ENCODE data around the gene FER.

FER gene

DNA sequence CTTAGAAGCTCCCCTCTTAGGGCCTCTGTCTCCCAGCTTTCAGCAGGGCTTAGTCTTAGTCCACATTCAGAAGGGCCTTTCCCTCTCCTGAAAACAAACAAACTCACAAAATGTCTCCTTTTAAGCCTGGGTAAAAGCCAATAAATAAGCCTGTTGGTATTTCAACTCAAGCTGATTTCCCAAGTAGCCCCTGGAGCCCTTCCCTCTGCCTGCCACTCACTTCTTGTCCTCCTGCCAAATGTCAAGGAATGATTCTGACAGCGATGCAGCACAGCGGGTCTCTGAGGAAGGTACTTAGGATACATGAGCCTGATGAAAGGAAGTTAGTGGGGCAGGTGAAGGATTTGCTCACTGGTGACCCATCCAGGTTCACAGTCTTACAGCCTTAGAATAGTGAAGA lies 451.6 kb downstream of the FER start:
- H3K9me3 ChIP-seq (ENCODE audit: control insufficient read depth, insufficient read depth, low read depth, low read length) = peaks cover under 1% of the 10 kb centered on the region; the same call in 1 of the 2 replicates
- H3K27me3 ChIP-seq (ENCODE audit: control insufficient read depth, insufficient read depth, low read length) = no peaks in the 10 kb centered on the region
- no peak overlapping the region for H3K4me3 ChIP-seq (ENCODE audit: low read depth, low read length)
- H3K27ac ChIP-seq (ENCODE audit: low read depth, low read length) = no peak overlapping the region
- H3K9ac ChIP-seq (ENCODE audit: low read length) = no peak overlapping the region
- H3K36me3 ChIP-seq (ENCODE audit: control insufficient read depth, insufficient read depth, low read length) = no peaks in the 10 kb centered on the region
- H3K4me1 ChIP-seq (ENCODE audit: control insufficient read depth, insufficient read depth, low read length) = peaks cover 25% of the 10 kb centered on the region

DNA sequence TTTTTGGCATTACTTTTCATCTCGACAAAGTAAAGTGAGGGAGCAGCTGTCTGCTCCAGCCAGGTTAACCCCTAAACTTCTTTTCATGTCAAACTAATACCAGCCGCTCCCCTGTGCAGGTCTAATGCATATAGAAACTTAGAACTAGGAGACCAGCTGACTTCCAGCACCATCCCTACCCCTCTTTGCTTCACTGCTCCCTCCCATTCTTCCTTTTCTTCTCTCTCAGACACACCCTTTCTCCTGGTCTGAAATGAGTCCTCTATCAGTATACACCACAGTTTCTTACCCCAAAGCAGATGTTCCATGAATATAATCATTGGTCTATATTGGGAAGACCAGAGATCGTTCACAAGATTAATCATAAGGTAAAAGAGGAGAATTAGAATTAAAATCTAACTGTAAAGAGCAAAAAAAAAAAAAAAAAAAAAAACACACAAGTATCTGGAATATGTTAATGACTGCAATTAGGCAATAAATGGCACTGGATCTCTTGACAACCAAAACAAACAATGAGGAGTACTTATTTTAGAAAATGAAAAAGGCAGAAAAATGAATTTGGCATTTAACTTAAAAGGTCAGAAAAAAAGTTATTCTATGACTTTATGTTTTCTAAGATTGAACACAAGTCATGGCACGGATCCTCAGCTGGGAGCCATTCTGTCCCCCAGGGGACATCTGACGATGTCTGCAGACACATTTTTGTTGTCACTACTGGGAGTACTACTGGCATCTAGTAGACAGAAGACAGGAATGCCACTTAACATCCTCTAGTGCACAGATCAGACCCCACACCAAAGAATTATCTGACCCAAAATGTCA lies 452.3 kb downstream of the FER start:
- Histone ChIP-seq H3K4me3 (ENCODE audit: low read depth, low read length) (no peak overlapping the region), H3K9ac (ENCODE audit: low read length) (no peak overlapping the region), H3K4me1 (ENCODE audit: control insufficient read depth, insufficient read depth, low read length) (peaks cover 18% of the 10 kb centered on the region), H3K36me3 (ENCODE audit: control insufficient read depth, insufficient read depth, low read length) (no peaks in the 10 kb centered on the region), H3K9me3 (ENCODE audit: control insufficient read depth, insufficient read depth, low read depth, low read length) (peaks cover 8% of the 10 kb centered on the region), H3K27me3 (ENCODE audit: control insufficient read depth, insufficient read depth, low read length) (no peaks in the 10 kb centered on the region), H3K27ac (ENCODE audit: low read depth, low read length) (no peak overlapping the region)

DNA sequence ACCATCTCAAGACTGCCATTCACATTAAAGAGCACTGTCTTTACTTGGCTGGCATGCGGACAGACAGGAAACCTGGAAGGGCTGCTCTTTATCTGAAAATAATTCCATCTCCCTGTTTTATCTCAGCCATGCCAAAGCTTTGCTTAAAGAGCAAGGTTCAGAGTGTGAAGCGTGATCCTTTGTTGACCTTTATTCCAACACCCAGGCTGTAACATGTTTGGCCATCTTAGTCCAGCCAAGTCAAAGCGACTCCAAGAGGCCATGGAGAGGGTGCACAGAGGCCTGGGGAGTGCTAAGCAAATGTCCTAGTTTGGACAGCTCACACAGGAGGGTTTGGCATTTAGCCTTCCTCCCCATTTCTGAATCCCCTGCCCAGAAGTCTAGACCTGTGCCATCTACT lies 467.3 kb downstream of the FER start:
- no peak overlapping the region for H3K4me3 ChIP-seq (ENCODE audit: low read depth, low read length)
- no peaks in the 10 kb centered on the region for H3K36me3 ChIP-seq (ENCODE audit: control insufficient read depth, insufficient read depth, low read length)
- no peaks in the 10 kb centered on the region for H3K4me1 ChIP-seq (ENCODE audit: control insufficient read depth, insufficient read depth, low read length)
- peaks cover 24% of the 10 kb centered on the region for H3K9me3 ChIP-seq (ENCODE audit: control insufficient read depth, insufficient read depth, low read depth, low read length)
- no peak overlapping the region for H3K9ac ChIP-seq (ENCODE audit: low read length)
- no peaks in the 10 kb centered on the region for H3K27me3 ChIP-seq (ENCODE audit: control insufficient read depth, insufficient read depth, low read length)
- H3K27ac ChIP-seq (ENCODE audit: low read depth, low read length) = no peak overlapping the region

DNA sequence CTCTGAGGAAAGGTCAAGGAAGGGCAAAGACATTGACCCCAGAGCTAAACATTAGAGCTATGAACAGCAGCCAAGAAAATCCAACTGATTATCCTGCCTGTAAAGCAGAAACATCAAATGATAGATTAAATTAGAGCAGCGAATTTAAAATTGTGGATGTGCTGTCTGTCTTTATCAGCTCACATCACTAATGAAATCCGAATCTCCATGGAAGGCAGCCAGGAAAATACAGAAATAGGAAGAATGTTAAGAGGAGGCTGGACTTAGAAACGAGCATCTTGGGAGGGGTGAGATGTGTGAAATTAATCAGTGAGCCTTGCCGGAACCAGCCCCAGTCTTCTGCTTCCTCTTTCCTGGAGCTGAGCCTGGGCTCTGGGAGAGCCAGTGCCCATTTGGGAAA lies 471.1 kb downstream of the FER start:
- Histone ChIP-seq H3K27ac (ENCODE audit: low read depth, low read length) (no peak overlapping the region), H3K4me1 (ENCODE audit: control insufficient read depth, insufficient read depth, low read length) (no peaks in the 10 kb centered on the region), H3K9ac (ENCODE audit: low read length) (no peak overlapping the region), H3K9me3 (ENCODE audit: control insufficient read depth, insufficient read depth, low read depth, low read length) (peaks cover 24% of the 10 kb centered on the region), H3K4me3 (ENCODE audit: low read depth, low read length) (no peak overlapping the region), H3K36me3 (ENCODE audit: control insufficient read depth, insufficient read depth, low read length) (no peaks in the 10 kb centered on the region), H3K27me3 (ENCODE audit: control insufficient read depth, insufficient read depth, low read length) (no peaks in the 10 kb centered on the region)

DNA sequence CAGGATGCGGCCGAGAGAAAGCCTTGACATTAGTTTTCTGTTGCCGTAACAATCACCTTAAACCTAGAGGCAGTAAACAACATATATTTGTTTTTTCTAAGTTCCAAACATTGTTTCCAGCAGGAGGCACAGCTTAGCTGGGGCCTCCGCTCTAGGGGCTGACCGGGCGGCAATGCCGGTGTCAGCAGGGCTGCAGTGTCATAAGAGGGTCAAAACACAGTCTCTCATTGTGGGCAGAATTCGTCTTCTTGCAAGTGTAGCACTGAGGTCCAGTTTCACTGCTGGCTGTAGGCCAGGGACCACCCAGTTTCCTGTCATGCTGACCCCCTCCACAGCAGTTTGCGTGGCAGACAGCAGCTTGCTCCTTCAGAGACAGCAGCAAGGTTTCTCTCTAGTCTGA lies 475.8 kb downstream of the FER start:
- Histone ChIP-seq H3K9ac (ENCODE audit: low read length) (no peak overlapping the region), H3K4me1 (ENCODE audit: control insufficient read depth, insufficient read depth, low read length) (no peaks in the 10 kb centered on the region), H3K4me3 (ENCODE audit: low read depth, low read length) (no peak overlapping the region), H3K36me3 (ENCODE audit: control insufficient read depth, insufficient read depth, low read length) (no peaks in the 10 kb centered on the region), H3K27me3 (ENCODE audit: control insufficient read depth, insufficient read depth, low read length) (no peaks in the 10 kb centered on the region), H3K9me3 (ENCODE audit: control insufficient read depth, insufficient read depth, low read depth, low read length) (peaks cover 6% of the 10 kb centered on the region; the same call in 1 of the 2 replicates), H3K27ac (ENCODE audit: low read depth, low read length) (no peak overlapping the region)

DNA sequence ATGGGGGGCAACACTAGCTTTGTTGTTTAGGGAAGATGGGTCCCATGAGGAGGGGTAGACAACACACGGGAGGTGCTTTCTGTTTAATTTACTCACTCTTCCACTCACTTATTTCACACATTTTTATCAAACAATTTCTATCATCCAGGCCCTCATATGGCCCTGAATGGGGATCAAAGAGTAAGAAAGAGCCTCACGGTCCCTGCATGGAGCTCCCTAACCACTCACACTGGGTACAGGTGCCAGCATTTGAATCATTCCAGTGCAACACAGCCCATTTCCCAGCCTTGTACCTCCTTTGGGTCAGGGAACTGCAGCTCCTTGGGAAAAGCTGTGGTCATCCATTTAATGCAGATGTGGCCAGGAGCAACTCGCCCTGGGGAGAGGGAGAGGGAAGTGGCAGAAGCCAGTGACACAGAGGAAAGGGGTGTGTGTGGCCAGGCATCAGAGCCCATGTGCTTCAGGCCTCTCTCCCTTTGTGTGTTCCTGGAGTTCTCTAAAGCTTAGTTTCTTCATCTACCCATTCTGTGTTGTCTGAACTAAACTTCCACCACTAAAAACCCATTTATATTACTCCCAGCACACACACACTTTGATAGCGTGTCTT lies 476.7 kb downstream of the FER start:
- Histone ChIP-seq H3K27ac (ENCODE audit: low read depth, low read length) (no peak overlapping the region), H3K27me3 (ENCODE audit: control insufficient read depth, insufficient read depth, low read length) (no peaks in the 10 kb centered on the region), H3K9me3 (ENCODE audit: control insufficient read depth, insufficient read depth, low read depth, low read length) (no peaks in the 10 kb centered on the region), H3K4me1 (ENCODE audit: control insufficient read depth, insufficient read depth, low read length) (no peaks in the 10 kb centered on the region), H3K9ac (ENCODE audit: low read length) (no peak overlapping the region), H3K4me3 (ENCODE audit: low read depth, low read length) (no peak overlapping the region), H3K36me3 (ENCODE audit: control insufficient read depth, insufficient read depth, low read length) (no peaks in the 10 kb centered on the region)

DNA sequence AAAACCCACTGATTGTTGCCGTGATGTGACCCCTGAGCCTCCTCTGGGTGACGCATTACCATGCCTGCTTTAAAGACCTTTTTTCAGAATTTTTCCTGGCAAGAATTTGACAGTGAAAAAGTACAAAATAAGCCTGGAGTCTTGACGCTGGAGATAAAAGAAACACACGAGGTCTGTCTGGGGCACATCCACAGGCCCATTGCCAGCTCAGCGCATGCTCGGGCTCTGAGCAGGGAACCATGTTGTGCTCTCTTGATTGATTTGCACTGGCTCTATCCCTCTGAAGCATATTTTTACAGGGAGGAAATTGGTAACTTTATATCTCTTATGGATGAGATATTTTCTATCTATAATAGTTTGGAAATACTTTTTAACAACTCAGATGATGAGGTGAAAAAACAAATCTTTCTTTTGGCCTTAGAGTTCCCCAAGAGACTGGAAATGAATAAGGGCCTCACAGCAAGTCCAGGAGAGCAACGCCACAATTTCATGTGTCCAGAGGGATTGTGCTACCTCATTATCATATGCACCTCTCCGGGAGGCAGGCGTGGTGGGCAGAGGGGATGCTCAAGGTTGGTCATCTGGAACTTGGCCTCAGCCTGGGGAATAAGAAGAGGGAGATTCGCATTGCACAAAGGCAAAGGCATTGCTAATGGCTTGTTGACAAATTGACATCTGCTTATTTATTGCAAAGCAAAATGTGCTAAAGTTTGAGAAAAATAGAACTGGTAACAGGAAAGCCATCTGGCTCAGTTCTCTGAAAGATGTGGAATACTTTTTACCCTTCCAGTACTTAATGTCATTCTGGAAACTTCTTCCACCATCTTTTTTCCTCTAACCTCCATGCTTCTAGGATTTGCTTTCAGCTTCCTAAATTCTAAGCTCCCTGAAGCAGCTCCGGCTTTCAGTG lies 478.3 kb downstream of the FER start:
- Histone ChIP-seq H3K9ac (ENCODE audit: low read length) (no peak overlapping the region), H3K27ac (ENCODE audit: low read depth, low read length) (no peak overlapping the region), H3K4me1 (ENCODE audit: control insufficient read depth, insufficient read depth, low read length) (no peaks in the 10 kb centered on the region)

DNA sequence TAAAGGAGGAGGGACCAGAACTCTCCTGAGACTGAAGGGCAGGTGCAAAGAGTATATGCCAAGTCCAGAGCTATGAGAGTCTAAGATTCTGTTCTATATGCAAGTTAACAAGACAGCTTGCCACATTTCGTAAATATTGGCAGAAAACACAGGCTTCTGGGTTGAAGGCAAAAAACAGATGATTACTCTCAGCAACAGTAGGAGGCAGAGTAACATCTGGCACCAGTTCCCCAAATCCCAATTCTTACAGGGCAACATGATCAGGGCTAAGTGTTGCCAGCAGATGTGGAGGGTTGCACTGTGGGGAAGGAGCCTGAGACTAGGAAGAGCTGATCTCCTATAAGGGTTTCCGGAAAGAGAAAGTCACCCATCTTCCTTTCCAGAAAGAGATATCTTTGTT lies 482.7 kb downstream of the FER start:
- H3K9ac ChIP-seq (ENCODE audit: low read length) = no peak overlapping the region
- no peaks in the 10 kb centered on the region for H3K4me1 ChIP-seq (ENCODE audit: control insufficient read depth, insufficient read depth, low read length)
- no peak overlapping the region for H3K27ac ChIP-seq (ENCODE audit: low read depth, low read length)
- no peak overlapping the region for H3K4me3 ChIP-seq (ENCODE audit: low read depth, low read length)
- H3K27me3 ChIP-seq (ENCODE audit: control insufficient read depth, insufficient read depth, low read length) = no peaks in the 10 kb centered on the region
- H3K9me3 ChIP-seq (ENCODE audit: control insufficient read depth, insufficient read depth, low read depth, low read length) = no peaks in the 10 kb centered on the region
- H3K36me3 ChIP-seq (ENCODE audit: control insufficient read depth, insufficient read depth, low read length) = no peaks in the 10 kb centered on the region

More for the DNA sequence above, 478.3 kb downstream of the FER start:
- Histone ChIP-seq H3K4me3 (ENCODE audit: low read depth, low read length) (no peak overlapping the region), H3K27me3 (ENCODE audit: control insufficient read depth, insufficient read depth, low read length) (no peaks in the 10 kb centered on the region), H3K36me3 (ENCODE audit: control insufficient read depth, insufficient read depth, low read length) (no peaks in the 10 kb centered on the region), H3K9me3 (ENCODE audit: control insufficient read depth, insufficient read depth, low read depth, low read length) (no peaks in the 10 kb centered on the region)

DNA sequence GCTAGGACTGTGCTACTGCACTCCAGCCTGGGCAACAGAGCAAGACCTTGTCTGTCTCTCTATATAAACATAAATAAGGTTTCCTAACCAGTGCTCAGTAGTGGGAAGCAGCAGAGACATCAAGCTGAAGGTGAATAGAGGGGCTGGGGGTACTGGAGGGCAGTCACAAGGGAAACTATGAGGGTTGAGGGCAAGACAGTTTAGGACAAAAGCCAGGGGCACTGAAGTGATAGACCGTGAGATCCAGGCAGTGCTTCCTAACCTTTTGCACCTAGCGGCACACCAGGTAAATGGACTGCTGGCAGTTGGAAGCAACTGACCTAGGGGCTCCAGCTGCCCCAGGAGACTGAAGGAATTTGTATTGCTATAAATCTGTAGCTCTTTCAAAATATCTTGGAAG lies 483.6 kb downstream of the FER start:
- Histone ChIP-seq H3K36me3 (ENCODE audit: control insufficient read depth, insufficient read depth, low read length) (no peaks in the 10 kb centered on the region), H3K27me3 (ENCODE audit: control insufficient read depth, insufficient read depth, low read length) (no peaks in the 10 kb centered on the region), H3K9ac (ENCODE audit: low read length) (no peak overlapping the region), H3K4me1 (ENCODE audit: control insufficient read depth, insufficient read depth, low read length) (no peaks in the 10 kb centered on the region), H3K27ac (ENCODE audit: low read depth, low read length) (no peak overlapping the region), H3K9me3 (ENCODE audit: control insufficient read depth, insufficient read depth, low read depth, low read length) (peaks cover 3% of the 10 kb centered on the region; the same call in 1 of the 2 replicates), H3K4me3 (ENCODE audit: low read depth, low read length) (no peak overlapping the region)

DNA sequence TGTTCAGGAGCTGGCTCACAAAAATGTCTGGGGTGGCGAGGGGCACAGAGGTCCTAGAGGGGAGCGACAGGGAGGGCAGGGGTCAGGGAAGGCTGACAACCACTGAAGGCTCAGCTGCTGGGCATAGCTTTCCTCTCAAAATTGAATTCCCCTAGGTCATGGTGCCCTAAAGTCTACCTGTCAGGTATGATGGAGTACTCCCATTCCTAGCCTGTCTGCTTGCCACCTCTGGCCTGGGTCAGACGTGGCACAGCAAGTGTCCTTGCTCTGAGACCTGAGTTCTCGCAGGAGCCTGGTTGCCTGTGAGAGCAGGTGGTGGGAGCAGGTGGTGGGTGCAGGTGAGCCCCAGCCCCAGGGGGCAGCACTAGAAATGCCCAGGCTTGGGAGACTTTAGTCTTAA lies 486.7 kb downstream of the FER start:
- Histone ChIP-seq H3K27ac (ENCODE audit: low read depth, low read length) (no peak overlapping the region), H3K4me1 (ENCODE audit: control insufficient read depth, insufficient read depth, low read length) (no peaks in the 10 kb centered on the region), H3K27me3 (ENCODE audit: control insufficient read depth, insufficient read depth, low read length) (no peaks in the 10 kb centered on the region), H3K9me3 (ENCODE audit: control insufficient read depth, insufficient read depth, low read depth, low read length) (peaks cover 7% of the 10 kb centered on the region), H3K9ac (ENCODE audit: low read length) (no peak overlapping the region), H3K36me3 (ENCODE audit: control insufficient read depth, insufficient read depth, low read length) (no peaks in the 10 kb centered on the region), H3K4me3 (ENCODE audit: low read depth, low read length) (no peak overlapping the region)

DNA sequence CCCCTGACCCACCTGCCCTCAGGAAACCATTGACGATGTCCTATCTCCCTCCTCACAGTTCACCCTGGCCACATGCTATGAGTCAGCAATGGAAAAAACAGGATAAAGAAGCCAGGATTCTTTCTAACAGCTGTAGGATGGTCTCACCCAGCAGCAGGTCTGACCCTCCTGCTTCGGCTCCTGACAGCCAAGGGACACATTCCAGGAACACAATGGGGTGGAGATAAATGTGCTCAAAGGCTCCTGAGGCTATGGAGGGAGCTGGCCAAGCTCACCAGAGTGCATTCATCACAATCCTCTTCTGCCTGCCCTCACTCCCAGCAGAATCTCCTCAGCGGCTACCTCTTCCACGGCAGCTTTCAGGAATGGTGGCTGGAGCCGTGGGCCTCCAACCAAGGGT lies 491.8 kb downstream of the FER start:
- H3K27me3 ChIP-seq (ENCODE audit: control insufficient read depth, insufficient read depth, low read length) = no peaks in the 10 kb centered on the region

More for the DNA sequence above, 491.8 kb downstream of the FER start:
- Histone ChIP-seq H3K4me3 (ENCODE audit: low read depth, low read length) (no peak overlapping the region), H3K9me3 (ENCODE audit: control insufficient read depth, insufficient read depth, low read depth, low read length) (peaks cover 7% of the 10 kb centered on the region), H3K36me3 (ENCODE audit: control insufficient read depth, insufficient read depth, low read length) (no peaks in the 10 kb centered on the region), H3K9ac (ENCODE audit: low read length) (no peak overlapping the region), H3K27ac (ENCODE audit: low read depth, low read length) (no peak overlapping the region), H3K4me1 (ENCODE audit: control insufficient read depth, insufficient read depth, low read length) (no peaks in the 10 kb centered on the region)
